Measurements from ENCODE around the gene PRG2.

Gene PRG2, protein sequence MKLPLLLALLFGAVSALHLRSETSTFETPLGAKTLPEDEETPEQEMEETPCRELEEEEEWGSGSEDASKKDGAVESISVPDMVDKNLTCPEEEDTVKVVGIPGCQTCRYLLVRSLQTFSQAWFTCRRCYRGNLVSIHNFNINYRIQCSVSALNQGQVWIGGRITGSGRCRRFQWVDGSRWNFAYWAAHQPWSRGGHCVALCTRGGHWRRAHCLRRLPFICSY

DNA sequence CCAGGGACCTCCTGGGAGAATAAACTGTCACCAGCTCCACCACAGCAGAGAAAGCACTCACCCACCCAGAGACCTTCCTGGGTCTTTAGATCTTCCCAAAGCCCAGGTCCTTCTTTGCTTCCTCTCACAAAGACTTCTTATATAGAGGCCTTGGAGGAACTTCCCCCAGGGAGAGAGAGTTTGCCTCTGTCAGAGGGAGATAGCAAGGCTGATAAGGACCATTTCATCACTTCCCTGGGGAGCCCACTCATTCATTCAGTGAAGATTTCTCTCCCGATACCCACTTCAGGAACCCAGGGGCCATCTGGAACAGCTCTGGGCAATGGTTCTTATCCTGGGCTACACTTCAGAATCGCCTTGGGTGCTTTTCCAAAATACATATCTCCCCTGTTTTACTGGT lies at the start of gene PRG2:
TSS of gene PRG2 (minus strand) at position 116 of the 400 bp plus-strand sequence. CDS start 706 bp downstream, outside the sequence.
- H3K9ac ChIP-seq (ENCODE audit: low read length): no peak within 1 kb of the TSS
- H3K9me3 ChIP-seq (ENCODE audit: control insufficient read depth, insufficient read depth, low read depth, low read length): no peaks in the 10 kb centered on the region

DNA sequence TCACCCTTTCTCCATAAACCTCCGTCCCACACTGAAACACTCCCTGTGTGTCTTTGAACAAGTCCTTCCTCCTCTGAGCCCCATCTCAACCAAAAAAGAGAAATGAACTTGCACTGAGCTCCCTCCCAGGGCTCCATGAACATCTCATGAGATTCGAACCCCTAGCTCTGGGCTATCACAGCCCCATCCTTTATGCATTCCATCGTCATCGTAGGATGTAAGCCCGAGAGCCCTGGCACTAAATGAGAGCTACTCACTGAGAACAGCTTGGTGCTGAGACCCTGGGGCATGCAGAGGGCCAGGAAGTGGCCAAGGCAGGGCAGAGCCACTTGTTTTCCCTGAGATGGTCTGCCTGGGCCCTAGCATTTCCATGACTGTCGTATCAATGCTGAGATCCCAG lies 49.3 kb upstream of the PRG2 start:
- Histone ChIP-seq H3K27ac (ENCODE audit: low read depth, low read length) (no peak overlapping the region), H3K9me3 (ENCODE audit: control insufficient read depth, insufficient read depth, low read depth, low read length) (no peaks in the 10 kb centered on the region), H3K27me3 (ENCODE audit: control insufficient read depth, insufficient read depth, low read length) (no peaks in the 10 kb centered on the region), H3K4me1 (ENCODE audit: control insufficient read depth, insufficient read depth, low read length) (no peaks in the 10 kb centered on the region), H3K36me3 (ENCODE audit: control insufficient read depth, insufficient read depth, low read length) (no peaks in the 10 kb centered on the region), H3K9ac (ENCODE audit: low read length) (no peak overlapping the region), H3K4me3 (ENCODE audit: low read depth, low read length) (no peak overlapping the region)

More for the DNA sequence above, at the start of gene PRG2:
- no peaks in the 10 kb centered on the region for H3K4me1 ChIP-seq (ENCODE audit: control insufficient read depth, insufficient read depth, low read length)
- H3K27ac ChIP-seq (ENCODE audit: low read depth, low read length): no peak within 1 kb of the TSS
- no peaks in the 10 kb centered on the region for H3K36me3 ChIP-seq (ENCODE audit: control insufficient read depth, insufficient read depth, low read length)
- H3K4me3 ChIP-seq (ENCODE audit: low read depth, low read length): no peak within 1 kb of the TSS
- H3K27me3 ChIP-seq (ENCODE audit: control insufficient read depth, insufficient read depth, low read length): peaks cover 55% of the 10 kb centered on the region

DNA sequence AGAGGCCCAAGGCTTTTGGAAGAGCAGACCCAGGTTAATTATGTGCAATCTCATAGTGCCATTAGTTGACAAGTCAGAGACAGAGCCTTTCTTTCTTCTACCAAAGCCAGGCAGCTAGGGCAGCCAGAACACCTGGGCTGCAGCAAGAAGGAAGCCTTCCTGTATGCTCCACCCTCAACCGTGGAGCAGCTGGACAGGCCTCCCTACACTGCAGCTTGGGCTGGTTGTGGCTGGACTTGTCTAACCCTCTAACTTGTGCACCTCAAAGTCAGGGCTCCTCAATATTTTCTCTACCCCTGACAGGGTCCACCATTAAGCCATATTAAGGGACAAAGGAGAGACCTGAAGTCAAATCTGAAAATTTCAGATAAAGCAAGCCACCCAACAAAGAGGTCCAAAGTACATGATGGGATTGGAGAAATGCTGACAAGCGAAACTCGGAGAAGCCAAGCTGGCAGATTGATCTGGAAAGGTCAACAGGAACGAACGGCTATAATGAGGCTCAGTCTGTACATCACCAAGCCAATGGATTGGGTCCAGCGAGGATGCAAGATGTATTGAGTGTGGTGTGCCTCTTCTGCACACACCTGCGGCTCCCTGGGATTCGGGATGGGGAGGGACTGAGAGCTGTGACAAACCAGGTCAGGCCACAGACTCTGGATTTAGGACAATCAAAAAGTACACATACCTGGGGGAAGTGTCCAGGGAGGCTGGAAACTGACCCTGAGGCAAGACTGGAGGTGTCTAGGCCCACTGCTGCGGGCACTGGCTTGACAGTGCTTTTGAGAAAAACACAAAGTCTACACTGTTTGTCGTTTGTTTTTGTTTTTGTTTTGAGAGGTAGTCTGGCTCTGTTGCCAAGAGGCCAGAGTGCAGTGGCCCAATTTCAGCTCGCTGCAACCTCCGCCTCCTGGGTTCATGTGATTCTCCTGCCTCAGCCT lies 48.2 kb upstream of the PRG2 start:
- no peaks in the 10 kb centered on the region for H3K27me3 ChIP-seq (ENCODE audit: control insufficient read depth, insufficient read depth, low read length)
- no peaks in the 10 kb centered on the region for H3K4me1 ChIP-seq (ENCODE audit: control insufficient read depth, insufficient read depth, low read length)
- no peaks in the 10 kb centered on the region for H3K9me3 ChIP-seq (ENCODE audit: control insufficient read depth, insufficient read depth, low read depth, low read length)
- no peak overlapping the region for H3K27ac ChIP-seq (ENCODE audit: low read depth, low read length)
- no peak overlapping the region for H3K9ac ChIP-seq (ENCODE audit: low read length)
- no peaks in the 10 kb centered on the region for H3K36me3 ChIP-seq (ENCODE audit: control insufficient read depth, insufficient read depth, low read length)
- no peak overlapping the region for H3K4me3 ChIP-seq (ENCODE audit: low read depth, low read length)

DNA sequence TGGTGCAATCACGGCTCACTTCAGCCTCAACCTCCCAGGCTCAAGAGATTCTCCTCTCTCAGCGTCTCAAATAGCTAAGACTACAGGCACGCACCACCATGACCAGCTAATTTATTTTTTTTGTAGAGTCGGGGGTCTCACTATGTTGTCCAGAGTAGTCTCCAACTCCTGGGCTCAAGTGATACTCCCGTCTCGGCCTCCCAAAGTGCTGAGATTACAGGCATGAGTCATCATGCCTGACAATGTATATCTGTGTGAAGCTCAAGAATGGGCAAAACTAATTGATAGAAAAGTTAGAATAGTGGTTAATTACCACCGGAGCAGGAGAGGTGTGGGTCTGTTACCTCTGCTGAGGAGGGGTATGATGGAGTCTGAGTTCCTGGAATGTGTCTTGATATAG lies 45.6 kb upstream of the PRG2 start:
- H3K4me1 ChIP-seq (ENCODE audit: control insufficient read depth, insufficient read depth, low read length): no peaks in the 10 kb centered on the region
- H3K9ac ChIP-seq (ENCODE audit: low read length): no peak overlapping the region
- H3K27ac ChIP-seq (ENCODE audit: low read depth, low read length): no peak overlapping the region
- no peaks in the 10 kb centered on the region for H3K27me3 ChIP-seq (ENCODE audit: control insufficient read depth, insufficient read depth, low read length)
- no peaks in the 10 kb centered on the region for H3K9me3 ChIP-seq (ENCODE audit: control insufficient read depth, insufficient read depth, low read depth, low read length)
- no peaks in the 10 kb centered on the region for H3K36me3 ChIP-seq (ENCODE audit: control insufficient read depth, insufficient read depth, low read length)
- no peak overlapping the region for H3K4me3 ChIP-seq (ENCODE audit: low read depth, low read length)

DNA sequence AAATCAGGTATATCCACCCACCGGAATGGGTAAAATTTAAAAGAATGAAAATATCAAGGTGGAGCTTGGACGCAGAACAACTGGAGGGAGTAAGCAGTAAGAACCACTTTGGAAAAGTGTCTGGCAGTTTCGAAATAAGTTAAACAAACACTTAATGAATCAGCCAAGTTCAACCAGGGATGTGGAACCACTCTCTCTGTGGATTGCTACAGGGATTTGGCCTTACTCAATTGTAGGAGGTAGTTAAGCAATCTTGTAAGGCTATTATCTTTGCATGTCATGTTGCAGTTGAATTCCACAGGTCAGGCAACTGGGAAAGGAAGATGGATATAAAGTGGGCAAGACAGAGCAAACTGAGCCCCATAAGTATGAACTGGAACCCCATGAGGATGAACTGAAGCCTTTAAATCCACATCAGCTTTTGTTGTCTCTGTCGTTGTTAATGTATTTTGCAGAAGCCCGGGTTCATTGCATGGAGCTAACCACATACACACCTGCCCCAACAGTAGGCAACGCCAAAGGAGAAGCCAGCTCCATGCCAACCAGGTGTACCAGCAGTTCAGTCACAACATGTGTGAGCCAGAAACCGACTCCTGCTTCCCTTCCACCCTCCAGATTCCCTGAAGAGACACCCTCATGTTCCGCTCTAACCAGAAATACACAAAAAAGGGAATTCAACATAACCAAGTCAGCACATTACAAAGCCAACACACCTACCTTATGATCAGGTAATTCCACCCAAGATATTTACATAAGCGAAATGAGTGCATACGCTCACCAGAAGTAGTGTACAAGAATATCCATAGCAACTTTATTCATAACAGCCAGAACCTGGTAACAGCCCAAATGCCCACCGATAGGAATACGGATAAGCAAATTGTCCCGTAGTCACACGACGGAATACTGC lies 44.4 kb upstream of the PRG2 start:
- no peak overlapping the region for H3K9ac ChIP-seq (ENCODE audit: low read length)
- H3K4me3 ChIP-seq (ENCODE audit: low read depth, low read length): no peak overlapping the region
- H3K36me3 ChIP-seq (ENCODE audit: control insufficient read depth, insufficient read depth, low read length): no peaks in the 10 kb centered on the region
- no peaks in the 10 kb centered on the region for H3K9me3 ChIP-seq (ENCODE audit: control insufficient read depth, insufficient read depth, low read depth, low read length)
- peaks cover under 1% of the 10 kb centered on the region for H3K27me3 ChIP-seq (ENCODE audit: control insufficient read depth, insufficient read depth, low read length)
- H3K27ac ChIP-seq (ENCODE audit: low read depth, low read length): no peak overlapping the region
- no peaks in the 10 kb centered on the region for H3K4me1 ChIP-seq (ENCODE audit: control insufficient read depth, insufficient read depth, low read length)

DNA sequence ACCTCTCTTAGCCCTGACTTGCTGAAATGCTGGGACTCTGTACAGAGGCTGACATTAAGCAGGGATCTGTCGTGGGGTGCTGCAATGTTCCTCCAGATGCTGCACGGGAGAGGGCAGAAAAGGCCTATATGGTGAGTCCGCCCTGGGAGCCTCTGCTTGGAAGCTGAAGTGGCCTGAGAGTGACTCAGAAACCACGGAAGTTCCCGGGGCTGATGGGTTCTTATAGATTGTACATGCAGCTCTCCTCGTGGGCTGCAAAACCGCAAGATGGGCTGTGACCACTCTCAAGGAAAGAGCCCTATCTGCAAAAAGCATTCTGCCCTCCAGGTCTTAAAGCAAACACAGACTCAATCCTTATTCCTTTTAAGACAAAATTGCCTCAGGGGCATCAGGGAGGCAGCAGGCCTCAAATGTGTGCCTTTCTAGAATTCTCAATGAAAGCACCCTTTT lies 42.3 kb upstream of the PRG2 start:
- H3K9ac ChIP-seq (ENCODE audit: low read length): no peak overlapping the region
- no peaks in the 10 kb centered on the region for H3K36me3 ChIP-seq (ENCODE audit: control insufficient read depth, insufficient read depth, low read length)
- no peaks in the 10 kb centered on the region for H3K4me1 ChIP-seq (ENCODE audit: control insufficient read depth, insufficient read depth, low read length)
- no peak overlapping the region for H3K4me3 ChIP-seq (ENCODE audit: low read depth, low read length)
- peaks cover 22% of the 10 kb centered on the region for H3K27me3 ChIP-seq (ENCODE audit: control insufficient read depth, insufficient read depth, low read length)
- H3K27ac ChIP-seq (ENCODE audit: low read depth, low read length): no peak overlapping the region
- no peaks in the 10 kb centered on the region for H3K9me3 ChIP-seq (ENCODE audit: control insufficient read depth, insufficient read depth, low read depth, low read length)

DNA sequence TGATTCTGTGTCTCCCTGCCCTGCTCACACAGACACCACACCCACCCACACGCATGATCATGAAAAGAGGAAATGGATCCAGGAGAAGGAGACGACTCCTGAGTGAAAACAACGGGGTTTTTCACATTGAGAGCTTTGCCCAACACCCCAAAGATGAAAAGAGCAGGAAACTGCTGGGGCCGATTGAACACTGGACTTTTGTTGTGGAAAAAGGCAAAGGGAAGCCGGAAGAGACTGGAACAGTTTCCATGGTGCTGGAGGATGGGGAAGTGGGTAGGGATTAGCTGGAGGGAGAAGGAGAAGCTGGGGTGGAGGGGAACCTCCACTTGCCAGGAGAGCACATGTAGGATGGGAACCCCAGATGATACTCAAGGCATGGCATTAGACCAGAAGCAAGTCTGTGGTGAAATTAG lies 41.7 kb upstream of the PRG2 start:
- Histone ChIP-seq H3K27me3 (ENCODE audit: control insufficient read depth, insufficient read depth, low read length) (peaks cover 26% of the 10 kb centered on the region), H3K4me1 (ENCODE audit: control insufficient read depth, insufficient read depth, low read length) (peaks cover 2% of the 10 kb centered on the region; the same call in 1 of the 2 replicates), H3K27ac (ENCODE audit: low read depth, low read length) (no peak overlapping the region), H3K4me3 (ENCODE audit: low read depth, low read length) (no peak overlapping the region), H3K36me3 (ENCODE audit: control insufficient read depth, insufficient read depth, low read length) (no peaks in the 10 kb centered on the region), H3K9me3 (ENCODE audit: control insufficient read depth, insufficient read depth, low read depth, low read length) (no peaks in the 10 kb centered on the region), H3K9ac (ENCODE audit: low read length) (no peak overlapping the region)

DNA sequence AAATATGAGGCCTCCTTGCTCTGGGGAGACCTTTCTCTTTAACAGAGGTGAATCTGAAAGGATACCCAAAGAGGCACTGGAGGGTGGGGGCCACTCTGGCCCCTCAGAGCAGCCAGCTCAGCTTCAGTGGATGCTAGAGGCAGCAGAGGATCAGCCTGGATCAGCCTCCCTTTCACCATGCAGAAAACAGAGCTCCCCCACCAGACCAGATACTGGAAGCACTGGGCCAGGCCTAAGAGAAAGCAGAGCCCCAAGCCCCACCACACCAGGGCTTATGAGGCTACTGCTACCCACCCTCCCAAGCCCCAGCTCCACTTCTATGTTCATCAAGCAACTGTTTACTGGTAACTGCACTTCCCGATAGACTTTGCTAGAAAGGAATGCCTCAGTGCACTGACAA lies 40.5 kb upstream of the PRG2 start:
- peaks cover 35% of the 10 kb centered on the region for H3K27me3 ChIP-seq (ENCODE audit: control insufficient read depth, insufficient read depth, low read length)
- no peaks in the 10 kb centered on the region for H3K36me3 ChIP-seq (ENCODE audit: control insufficient read depth, insufficient read depth, low read length)
- H3K4me3 ChIP-seq (ENCODE audit: low read depth, low read length): no peak overlapping the region
- H3K9ac ChIP-seq (ENCODE audit: low read length): no peak overlapping the region
- H3K4me1 ChIP-seq (ENCODE audit: control insufficient read depth, insufficient read depth, low read length): peaks cover 11% of the 10 kb centered on the region
- no peak overlapping the region for H3K27ac ChIP-seq (ENCODE audit: low read depth, low read length)
- H3K9me3 ChIP-seq (ENCODE audit: control insufficient read depth, insufficient read depth, low read depth, low read length): no peaks in the 10 kb centered on the region

DNA sequence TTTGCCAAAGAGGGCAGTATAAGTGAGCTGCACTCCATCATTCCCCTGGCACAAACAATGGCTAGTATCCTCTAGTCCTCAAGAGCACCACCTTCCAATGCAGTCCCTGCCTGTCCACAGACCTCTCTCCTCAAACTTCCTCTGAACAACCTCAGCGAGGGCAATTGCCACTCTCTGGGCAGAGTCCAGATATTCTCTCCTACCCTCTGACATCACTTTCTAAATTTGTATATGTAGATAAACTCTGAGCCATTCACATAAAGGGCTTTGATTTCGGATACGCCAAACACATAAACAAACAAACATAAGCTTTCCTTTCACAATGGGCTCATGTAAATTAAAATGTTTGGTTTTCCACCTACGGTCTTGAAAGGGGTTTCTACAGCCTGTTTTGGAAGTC lies 39.5 kb upstream of the PRG2 start:
- H3K27me3 ChIP-seq (ENCODE audit: control insufficient read depth, insufficient read depth, low read length): peaks cover 40% of the 10 kb centered on the region
- no peak overlapping the region for H3K27ac ChIP-seq (ENCODE audit: low read depth, low read length)
- no peaks in the 10 kb centered on the region for H3K9me3 ChIP-seq (ENCODE audit: control insufficient read depth, insufficient read depth, low read depth, low read length)
- H3K9ac ChIP-seq (ENCODE audit: low read length): no peak overlapping the region
- peaks cover 21% of the 10 kb centered on the region for H3K4me1 ChIP-seq (ENCODE audit: control insufficient read depth, insufficient read depth, low read length)
- no peak overlapping the region for H3K4me3 ChIP-seq (ENCODE audit: low read depth, low read length)
- H3K36me3 ChIP-seq (ENCODE audit: control insufficient read depth, insufficient read depth, low read length): no peaks in the 10 kb centered on the region

DNA sequence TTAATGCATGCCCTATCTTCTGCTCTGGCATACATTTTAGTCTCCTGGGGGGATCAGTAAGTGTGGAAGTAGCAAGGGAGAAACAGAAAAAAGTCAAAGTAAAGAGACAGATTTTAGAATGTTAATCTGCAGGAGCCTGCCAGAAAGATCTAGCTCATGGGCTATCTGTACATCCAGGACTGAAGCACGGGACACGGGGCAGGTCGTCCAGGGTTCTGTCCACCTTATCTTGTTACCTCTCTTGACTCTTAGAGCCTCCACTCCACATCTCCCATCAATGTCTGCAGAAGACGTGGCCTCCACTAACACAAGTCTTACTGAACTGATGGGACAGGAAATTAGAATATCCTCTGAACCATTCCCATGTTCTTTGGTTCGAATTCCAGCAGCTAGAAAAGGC lies 38.2 kb upstream of the PRG2 start:
- Histone ChIP-seq H3K9me3 (ENCODE audit: control insufficient read depth, insufficient read depth, low read depth, low read length) (no peaks in the 10 kb centered on the region), H3K27ac (ENCODE audit: low read depth, low read length) (no peak overlapping the region), H3K4me3 (ENCODE audit: low read depth, low read length) (no peak overlapping the region), H3K27me3 (ENCODE audit: control insufficient read depth, insufficient read depth, low read length) (peaks cover 40% of the 10 kb centered on the region), H3K36me3 (ENCODE audit: control insufficient read depth, insufficient read depth, low read length) (peaks cover 5% of the 10 kb centered on the region; the same call in 1 of the 2 replicates), H3K4me1 (ENCODE audit: control insufficient read depth, insufficient read depth, low read length) (peaks cover 27% of the 10 kb centered on the region), H3K9ac (ENCODE audit: low read length) (no peak overlapping the region)

Data from HUES6 (cell line).